Uterus (tissue), 2 donors: Measurements from ENCODE around the gene ALOX5.

Experiments
- CTCF ChIP-seq, 4 experiments: fragments of 200-600 bp in 2 of 4; fragments of 450-650 bp in 2 of 4; sonication (generic) in 2 of 4; IDR thresholded peaks; one replicate each; pipeline ENCODE4 v1.5.1; 2016 to 2019; ENCODE audit warnings: antibody characterized with exemption in 4 of 4, mild to moderate bottlenecking in 2 of 4, moderate library complexity in 1 of 4
- POLR2A ChIP-seq, 2 donors: fragments of 450-650 bp; IDR thresholded peaks; one replicate each; pipeline ENCODE4 v1.6.1; 2016; ENCODE audit warnings: antibody characterized with exemption in 2 of 2, mild to moderate bottlenecking in 1 of 2, moderate library complexity in 1 of 2

GRCh38 chr10:45444976-45445898 is 71.2 kb downstream of the ALOX5 start:
- no peak for TF ChIP-seq CTCF (IDR thresholded peaks at IDR 0.05)
- no peak for TF ChIP-seq POLR2A (IDR thresholded peaks at IDR 0.05)
